Breast epithelium (tissue), 3 donors: ENCODE measurements around the gene PPM1M.

Experiments
- CTCF ChIP-seq, 3 donors: fragments of 450-650 bp; IDR thresholded peaks; one replicate each; pipeline ENCODE4 v1.5.1; 2016 to 2017; ENCODE audit warnings: antibody characterized with exemption in 3 of 3, mild to moderate bottlenecking in 3 of 3, moderate library complexity in 3 of 3
- POLR2A ChIP-seq: fragments of 450-650 bp; IDR thresholded peaks from one replicate; pipeline ENCODE4 v1.6.1; 2016; ENCODE audit warnings: antibody characterized with exemption, mild to moderate bottlenecking, moderate library complexity
- POLR2AphosphoS5 ChIP-seq, 3 donors: sonication (generic); formaldehyde crosslinking; IDR thresholded peaks; one replicate each; pipeline ENCODE4 v1.6.1; 2017; ENCODE audit warnings: antibody characterized with exemption in 3 of 3

GRCh38 chr3:52221563-52222318 lies 23.8 kb upstream of the PPM1M start:
- no peak for TF ChIP-seq CTCF (IDR thresholded peaks at IDR 0.05)
- TF ChIP-seq POLR2A: no peak
- TF ChIP-seq POLR2AphosphoS5 (IDR thresholded peaks at IDR 0.05): no peak
